Astrocyte of the cerebellum (primary cell): ENCODE measurements around the gene LRRC47.

Source experiments
- DNase-seq: peaks from one replicate; pipeline ENCODE4 v3.0.0-alpha.2; 2011; ENCODE audit warnings: low read depth
- H3K4me3 ChIP-seq: 2 replicates; pipeline ENCODE4 v1.5.1; 2011; ENCODE audit warnings: mild to moderate bottlenecking, low read depth, low read length, moderate library complexity
- in situ Hi-C: cut with HindIII; loops from 2 replicates; pipeline ENCODE4 v1.10.0; 2017; ENCODE audit warnings: low sequenced_read_pairs
- TF ChIP-seq, protein P1 (sequence below): IDR thresholded peaks from 2 replicates; pipeline ENCODE4 v1.5.1; 2012; ENCODE audit warnings: low read length, low read depth, moderate library complexity, mild to moderate bottlenecking; ENCODE audit errors: missing control alignments

LRRC47 gene

DNA sequence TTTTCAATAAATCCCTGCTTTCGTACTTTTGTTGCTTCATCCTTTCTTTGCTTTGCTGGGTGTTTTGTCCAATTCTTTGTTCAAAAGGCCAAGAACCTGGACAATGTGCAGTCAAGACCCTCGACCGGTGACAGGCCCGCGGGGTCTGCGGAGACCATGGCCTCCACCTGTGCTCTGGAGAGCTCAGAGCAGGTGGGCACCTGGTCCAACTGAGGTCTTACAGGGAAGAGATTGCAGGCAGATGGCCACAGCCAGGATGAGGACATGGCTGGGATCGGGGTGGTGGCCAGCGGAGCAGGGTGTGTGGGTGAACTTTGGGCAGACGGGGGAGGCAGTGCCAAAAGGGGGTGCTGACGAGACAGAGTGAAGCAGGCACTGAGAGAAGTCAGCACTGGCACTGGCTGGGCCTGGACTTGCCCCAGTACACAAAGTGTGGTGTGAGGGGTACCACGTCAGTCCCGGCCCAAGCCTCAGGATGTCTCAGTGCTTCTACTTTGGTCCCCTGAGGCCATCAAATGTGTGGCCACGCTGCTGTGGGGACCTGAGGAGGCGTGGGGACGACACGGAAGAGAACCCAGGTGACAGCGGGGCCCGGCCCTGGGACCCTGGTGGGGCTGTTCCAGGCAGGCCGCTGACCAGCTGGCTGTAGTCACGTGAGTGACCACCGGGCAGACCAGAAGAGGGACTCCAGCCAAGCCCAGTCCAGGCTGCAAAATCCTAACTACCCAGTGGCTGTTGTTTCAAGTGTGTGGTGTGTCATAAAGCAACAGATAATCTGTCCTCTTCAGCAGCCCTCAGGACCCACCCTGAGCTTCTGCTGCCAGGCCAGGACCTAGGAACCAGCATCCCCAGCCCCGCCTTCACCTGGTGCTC, 54.5 kb downstream of the LRRC47 start:
- no peak for DNase-seq
- TF ChIP-seq, protein P1, sequence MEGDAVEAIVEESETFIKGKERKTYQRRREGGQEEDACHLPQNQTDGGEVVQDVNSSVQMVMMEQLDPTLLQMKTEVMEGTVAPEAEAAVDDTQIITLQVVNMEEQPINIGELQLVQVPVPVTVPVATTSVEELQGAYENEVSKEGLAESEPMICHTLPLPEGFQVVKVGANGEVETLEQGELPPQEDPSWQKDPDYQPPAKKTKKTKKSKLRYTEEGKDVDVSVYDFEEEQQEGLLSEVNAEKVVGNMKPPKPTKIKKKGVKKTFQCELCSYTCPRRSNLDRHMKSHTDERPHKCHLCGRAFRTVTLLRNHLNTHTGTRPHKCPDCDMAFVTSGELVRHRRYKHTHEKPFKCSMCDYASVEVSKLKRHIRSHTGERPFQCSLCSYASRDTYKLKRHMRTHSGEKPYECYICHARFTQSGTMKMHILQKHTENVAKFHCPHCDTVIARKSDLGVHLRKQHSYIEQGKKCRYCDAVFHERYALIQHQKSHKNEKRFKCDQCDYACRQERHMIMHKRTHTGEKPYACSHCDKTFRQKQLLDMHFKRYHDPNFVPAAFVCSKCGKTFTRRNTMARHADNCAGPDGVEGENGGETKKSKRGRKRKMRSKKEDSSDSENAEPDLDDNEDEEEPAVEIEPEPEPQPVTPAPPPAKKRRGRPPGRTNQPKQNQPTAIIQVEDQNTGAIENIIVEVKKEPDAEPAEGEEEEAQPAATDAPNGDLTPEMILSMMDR: no peak
- in situ Hi-C loops: no loop called here
- no peak overlapping the region for H3K4me3 ChIP-seq

- in situ Hi-C loops: no loop called here
- no peak for DNase-seq
- TF ChIP-seq, protein P1: no peak
Observed at GRCh38 chr1:3740752-3741151, 55.5 kb downstream of the LRRC47 start.

DNA sequence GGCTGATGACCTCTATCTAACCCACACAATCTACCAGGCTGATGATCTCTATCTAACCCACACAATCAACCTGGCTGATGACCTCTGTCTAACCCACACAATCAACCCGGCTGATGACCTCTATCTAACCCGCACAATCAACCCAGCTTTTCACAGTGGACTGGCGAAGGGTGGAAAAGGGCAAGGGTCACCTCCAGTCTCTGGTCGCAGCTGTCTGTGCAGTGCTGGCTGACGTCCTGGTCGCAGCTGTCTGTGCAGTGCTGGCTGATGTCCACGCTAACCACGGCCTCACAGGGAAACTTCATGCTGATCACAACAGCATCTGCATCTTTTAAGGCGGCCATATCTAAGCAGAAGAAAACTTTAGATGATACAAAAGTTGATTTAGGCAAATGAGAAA, 56.3 kb downstream of the LRRC47 start:
- in situ Hi-C loops: no loop called here
- H3K4me3 ChIP-seq: no peak overlapping the region
- no peak for DNase-seq
- TF ChIP-seq, protein P1: no peak

More at GRCh38 chr1:3740752-3741151, 55.5 kb downstream of the LRRC47 start:
- no peak overlapping the region for H3K4me3 ChIP-seq

GRCh38 chr1:3738943-3739342, 57.4 kb downstream of the LRRC47 start:
- H3K4me3 ChIP-seq: no peak overlapping the region
- TF ChIP-seq, protein P1: no peak
- in situ Hi-C loops: no loop called here
- DNase-seq: no peak

GRCh38 chr1:3736708-3737107, 59.6 kb downstream of the LRRC47 start:
- in situ Hi-C loops: no loop called here
- TF ChIP-seq, protein P1: no peak
- no peak for DNase-seq
- no peak overlapping the region for H3K4me3 ChIP-seq

DNA sequence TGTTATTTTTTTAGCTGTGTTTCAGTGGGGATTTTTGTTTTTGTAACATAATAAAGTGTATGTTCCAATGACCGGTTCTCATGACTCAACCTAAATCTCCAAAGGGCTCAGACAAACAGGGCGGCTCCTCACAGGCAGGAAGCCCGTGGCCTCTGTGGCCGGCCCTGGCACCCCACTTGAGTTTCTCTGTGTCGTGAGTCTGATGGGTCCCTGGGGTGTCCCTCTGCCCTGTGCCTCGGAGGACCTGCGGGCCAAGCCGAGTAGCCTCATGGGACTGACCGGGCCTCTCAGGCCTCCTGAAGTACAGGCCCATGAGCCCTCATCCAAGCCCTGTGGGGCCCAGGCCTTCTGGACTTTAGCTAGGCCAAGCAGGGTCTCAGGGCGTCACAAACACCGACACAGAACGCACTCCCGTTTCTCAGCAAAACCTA, 60.2 kb downstream of the LRRC47 start:
- DNase-seq: no peak
- TF ChIP-seq, protein P1: no peak
- no peak overlapping the region for H3K4me3 ChIP-seq
- in situ Hi-C loops: no loop called here
